Glutamatergic neuron (in vitro differentiated cells): ENCODE measurements around the gene PITPNM2. TPM values are rescaled to one million over a fixed set of nuclear protein-coding genes. Genes with fewer than 3 reads are reported as not detected.

Source experiments
- DNase-seq: peaks from one replicate; pipeline ENCODE4 v3.0.0; 2022
- H3K27ac Mint-ChIP-seq: one replicate; pipeline ENCODE4 v1.8.0; 2020; ENCODE audit warnings: mild to moderate bottlenecking, mixed read lengths, inconsistent platforms; ENCODE audit not compliant: unreplicated experiment
- H3K27me3 Mint-ChIP-seq: one replicate; pipeline ENCODE4 v1.8.0; 2020; ENCODE audit warnings: mild to moderate bottlenecking, moderate library complexity, mixed read lengths, inconsistent platforms; ENCODE audit not compliant: unreplicated experiment
- H3K36me3 Mint-ChIP-seq: one replicate; pipeline ENCODE4 v1.8.0; 2020; ENCODE audit warnings: mild to moderate bottlenecking, mixed read lengths, inconsistent platforms; ENCODE audit not compliant: unreplicated experiment
- H3K4me1 Mint-ChIP-seq: one replicate; pipeline ENCODE4 v1.8.0; 2020; ENCODE audit warnings: mild to moderate bottlenecking, low read depth, mixed read lengths, inconsistent platforms; ENCODE audit not compliant: unreplicated experiment
- H3K4me3 Mint-ChIP-seq: one replicate; pipeline ENCODE4 v1.8.0; 2020; ENCODE audit warnings: mild to moderate bottlenecking, mixed read lengths, inconsistent platforms; ENCODE audit not compliant: unreplicated experiment
- H3K9me3 Mint-ChIP-seq: one replicate; pipeline ENCODE4 v1.8.0; 2020; ENCODE audit warnings: mild to moderate bottlenecking, moderate library complexity, mixed read lengths, inconsistent platforms; ENCODE audit not compliant: unreplicated experiment
- CTCF ChIP-seq: fragments of 200-600 bp; sonication (generic); IDR thresholded peaks from one replicate; pipeline ENCODE4 v1.5.0; 2021; ENCODE audit not compliant: partially characterized antibody, unreplicated experiment
- total RNA-seq: library from RNA; stranded (reverse); fragmentation: NEBNext Ultra II Directional; extraction: Animal tissue kit (Norgen Biotek cat#: 25700); gene quantifications from one replicate; pipeline ENCODE4 v1.2.1, GENCODE V29; 2021; ENCODE audit not compliant: unreplicated experiment

PITPNM2 gene
- total RNA-seq, 1 donor from 2014 or later, result 19.6 TPM

GRCh38 chr12:123141615-123142517, 9.0 kb downstream of the PITPNM2 start:
- no peak for TF ChIP-seq CTCF
- H3K4me3 Mint-ChIP-seq, result no peak overlapping the region
- peaks cover 29% of the 10 kb centered on the region for H3K4me1 Mint-ChIP-seq
- H3K9me3 Mint-ChIP-seq, result peaks cover 2% of the 10 kb centered on the region
- no peaks in the 10 kb centered on the region for H3K36me3 Mint-ChIP-seq
- DNase-seq, result no peak
- H3K27me3 Mint-ChIP-seq, result peaks cover 5% of the 10 kb centered on the region
- H3K27ac Mint-ChIP-seq, result peak overlapping the region; percentile 28

- DNase-seq, result no peak
- Mint-ChIP-seq H3K36me3 (no peaks in the 10 kb centered on the region), H3K4me3 (peak overlapping the region; percentile 30), H3K27ac (peak overlapping the region; percentile 90), H3K27me3 (peaks cover 5% of the 10 kb centered on the region), H3K4me1 (peaks cover 29% of the 10 kb centered on the region), H3K9me3 (peaks cover 2% of the 10 kb centered on the region)
- no peak for TF ChIP-seq CTCF
Measured at GRCh38 chr12:123140676-123141614, 9.9 kb downstream of the PITPNM2 start.

GRCh38 chr12:123139926-123140675, 10.8 kb downstream of the PITPNM2 start:
- H3K9me3 Mint-ChIP-seq, result peaks cover 2% of the 10 kb centered on the region
- TF ChIP-seq CTCF, result no peak
- H3K4me3 Mint-ChIP-seq, result peak overlapping the region; percentile 42
- H3K36me3 Mint-ChIP-seq, result no peaks in the 10 kb centered on the region
- H3K27ac Mint-ChIP-seq, result peak overlapping the region; percentile 90
- peak; percentile 34 for DNase-seq
- peaks cover 29% of the 10 kb centered on the region for H3K4me1 Mint-ChIP-seq
- H3K27me3 Mint-ChIP-seq, result peaks cover 5% of the 10 kb centered on the region

GRCh38 chr12:123135688-123136087, 15.2 kb downstream of the PITPNM2 start:
- peaks cover 2% of the 10 kb centered on the region for H3K9me3 Mint-ChIP-seq
- H3K36me3 Mint-ChIP-seq, result no peaks in the 10 kb centered on the region
- peaks cover 3% of the 10 kb centered on the region for H3K27me3 Mint-ChIP-seq

More at GRCh38 chr12:123135688-123136087, 15.2 kb downstream of the PITPNM2 start:
- H3K4me3 Mint-ChIP-seq, result no peak overlapping the region
- no peak overlapping the region for H3K27ac Mint-ChIP-seq
- no peak for TF ChIP-seq CTCF
- H3K4me1 Mint-ChIP-seq, result peaks cover 15% of the 10 kb centered on the region
- DNase-seq, result no peak
